Mucosa of descending colon (tissue), 3 donors: ENCODE data around the gene COL23A1. TPM values are rescaled to one million over a fixed set of nuclear protein-coding genes. Genes with fewer than 3 reads are reported as not detected.

Experiments used
- ATAC-seq: fragments of 200-7000 bp; cut with Tn5 transposase; one replicate; pipeline ENCODE4 v1.9.1; 2020; ENCODE audit warnings: mild to moderate bottlenecking, moderate library complexity
- DNase-seq, 3 donors: peaks; one replicate each; pipeline ENCODE4 v3.0.0-alpha.2; 2020
- H3K36me3 ChIP-seq: fragments of 200-600 bp; one replicate; pipeline ENCODE4 v1.8.0; 2021; ENCODE audit warnings: low read depth, mild to moderate bottlenecking
- H3K4me1 ChIP-seq: fragments of 200-600 bp; one replicate; pipeline ENCODE4 v1.8.0; 2021; ENCODE audit warnings: low read depth, mild to moderate bottlenecking
- H3K4me3 ChIP-seq: fragments of 200-600 bp; one replicate; pipeline ENCODE4 v1.8.0; 2021; ENCODE audit warnings: mild to moderate bottlenecking
- H3K9me3 ChIP-seq: fragments of 200-600 bp; one replicate; pipeline ENCODE4 v1.8.0; 2021; ENCODE audit warnings: mild to moderate bottlenecking
- CTCF ChIP-seq: fragments of 200-600 bp; IDR thresholded peaks from one replicate; pipeline ENCODE4 v1.8.0; 2022; ENCODE audit warnings: antibody characterized with exemption, mild to moderate bottlenecking
- intact Hi-C, 2 donors: fragments of 100-400 bp; cut with DNase I in 1 of 2; cut with micrococcal nuclease in 1 of 2; formaldehyde crosslinking; loops; one replicate each; pipeline versions ENCODE4 v1.11.0 to v1.11.1; 2022; cut with DNase I, micrococcal nuclease
- total RNA-seq, 3 donors: library from RNA; stranded (reverse); fragmentation: NEBNext Ultra II Directional in 2 of 3; extraction: Animal tissue kit (Norgen Biotek cat#: 25700) in 2 of 3; gene quantifications; one replicate each; pipeline versions ENCODE4 v1.2.1 to v1.2.4, GENCODE V29; 2021 to 2023
- donor health status: DM: no; HTN: no; CAD: no; lungs with moderate emphysema.
- donor health status: DM: no; HTN: no; CAD: no.
- donor health status: DM: no; HTN: yes; CAD: no.

Gene COL23A1
- total RNA-seq, 3 donors from 2014 or later = 0.17 to 2.7 (median 0.43) TPM

DNA sequence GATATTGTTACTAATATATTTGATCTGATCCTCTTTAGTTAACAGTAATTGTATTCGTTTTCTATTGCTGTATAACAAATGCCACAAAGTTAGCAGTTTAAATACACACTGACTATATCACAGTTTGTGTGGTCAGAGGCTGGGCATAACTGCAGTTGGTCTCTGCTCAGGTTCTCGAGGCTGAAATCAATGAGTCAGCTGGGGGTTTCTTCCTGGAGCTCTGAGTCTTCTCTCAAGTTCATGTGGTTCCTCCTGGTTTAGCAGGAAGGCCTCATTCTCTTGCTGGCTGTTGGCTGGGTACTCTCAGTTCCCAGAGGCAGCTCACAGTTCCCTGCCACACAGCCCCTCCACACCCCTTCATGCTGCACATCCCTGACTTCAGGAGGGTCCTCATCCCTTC lies 20.7 kb downstream of the COL23A1 start:
- no peak overlapping the region for H3K4me3 ChIP-seq
- no peak for DNase-seq
- no peaks in the 10 kb centered on the region for H3K36me3 ChIP-seq
- ATAC-seq = no peak
- intact Hi-C loops = no loop called here
- no peaks in the 10 kb centered on the region for H3K4me1 ChIP-seq
- no peaks in the 10 kb centered on the region for H3K9me3 ChIP-seq
- no peak for TF ChIP-seq CTCF

- no peak for TF ChIP-seq CTCF
- Histone ChIP-seq H3K4me1 (no peaks in the 10 kb centered on the region), H3K9me3 (no peaks in the 10 kb centered on the region), H3K4me3 (no peak overlapping the region), H3K36me3 (no peaks in the 10 kb centered on the region)
- no peak for DNase-seq
- ATAC-seq = no peak
- intact Hi-C loops = no loop called here
Measured at GRCh38 chr5:178564811-178565550, 25.2 kb downstream of the COL23A1 start.

DNA sequence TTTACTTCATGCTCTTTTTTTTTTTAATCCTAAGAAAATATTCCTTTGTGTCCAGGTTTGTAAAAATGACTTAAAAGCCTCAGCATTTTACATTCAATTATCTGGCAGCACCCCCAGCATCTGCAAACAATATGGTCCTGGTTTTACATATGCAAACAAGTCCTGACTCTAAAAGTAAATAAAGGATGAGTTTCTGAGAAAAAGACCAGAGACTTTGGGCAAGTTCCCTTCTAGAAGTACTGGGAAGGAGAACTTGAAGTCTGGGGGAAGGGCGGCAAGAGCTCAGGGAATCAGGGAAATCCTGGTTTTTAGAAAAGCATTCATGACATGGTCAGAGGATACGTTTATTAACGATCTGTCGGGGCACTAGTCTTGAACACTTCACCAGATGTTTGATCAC lies 25.8 kb downstream of the COL23A1 start:
- ATAC-seq (no peak), DNase-seq (no peak)
- Histone ChIP-seq H3K36me3 (no peaks in the 10 kb centered on the region), H3K4me3 (no peak overlapping the region), H3K9me3 (no peaks in the 10 kb centered on the region), H3K4me1 (no peaks in the 10 kb centered on the region)
- TF ChIP-seq CTCF = no peak
- intact Hi-C loops = no loop called here

DNA sequence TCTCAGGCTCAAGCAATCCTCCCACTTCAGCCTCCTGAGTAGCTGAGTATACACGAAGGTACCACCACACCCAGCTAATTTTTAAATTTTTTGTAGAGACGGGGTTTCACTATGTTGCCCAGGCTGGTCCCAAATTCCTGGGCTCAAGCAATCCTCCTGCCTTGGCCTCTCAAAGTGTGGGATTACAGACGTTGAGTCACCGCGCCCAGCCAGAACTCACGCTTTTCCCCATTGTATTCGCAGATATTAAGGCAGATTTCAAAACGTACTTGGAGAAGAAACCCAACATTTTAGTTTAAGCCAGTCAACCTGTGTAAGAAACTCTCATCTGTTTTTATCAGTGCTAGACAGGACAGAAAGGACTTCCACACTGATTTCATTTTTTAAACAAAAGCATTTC lies 26.6 kb downstream of the COL23A1 start:
- TF ChIP-seq CTCF = no peak

GRCh38 chr5:178561746-178562264 lies 28.4 kb downstream of the COL23A1 start:
- intact Hi-C loops = no loop called here
- ATAC-seq = no peak
- H3K4me3 ChIP-seq = no peak overlapping the region
- no peaks in the 10 kb centered on the region for H3K36me3 ChIP-seq
- H3K9me3 ChIP-seq = no peaks in the 10 kb centered on the region
- TF ChIP-seq CTCF = no peak
- DNase-seq = no peak
- no peaks in the 10 kb centered on the region for H3K4me1 ChIP-seq

More for the DNA sequence above, 26.6 kb downstream of the COL23A1 start:
- H3K4me3 ChIP-seq = no peak overlapping the region
- no peaks in the 10 kb centered on the region for H3K36me3 ChIP-seq
- intact Hi-C loops = no loop called here
- no peaks in the 10 kb centered on the region for H3K9me3 ChIP-seq
- no peak for ATAC-seq
- no peak for DNase-seq
- no peaks in the 10 kb centered on the region for H3K4me1 ChIP-seq
